Adipose tissue (tissue), 3 donors: ENCODE measurements around the gene PTPRD. TPM values are rescaled to one million over a fixed set of nuclear protein-coding genes. Genes with fewer than 3 reads are reported as not detected.

Source experiments
- H3K27ac ChIP-seq: one replicate; pipeline ENCODE4 v1.5.1; 2013; ENCODE audit warnings: low read depth, low read length
- WGBS, 3 donors: extraction: QIAGEN DNeasy Blood & Tissue Kit; methylation state at CpG; one replicate each; pipeline ENCODE4 v1.1.7; 2013; 5-methylcytosine and 5-hydroxymethylcytosine counted together
- polyA plus RNA-seq, 3 donors: library from polyadenylated mRNA; stranded (reverse); fragments of 200-250 nt; gene quantifications; one replicate each; pipeline ENCODE4 v1.2.3, GENCODE V29; 2013
- donor health status: healthy with polysubstance abuse.
- donor health status: Bipolar disorder and iron deficiency.
- donor health status: healthy.

PTPRD gene
- polyA plus RNA-seq, 3 donors, result 1.4 to 3.9 (median 2.1) TPM

DNA sequence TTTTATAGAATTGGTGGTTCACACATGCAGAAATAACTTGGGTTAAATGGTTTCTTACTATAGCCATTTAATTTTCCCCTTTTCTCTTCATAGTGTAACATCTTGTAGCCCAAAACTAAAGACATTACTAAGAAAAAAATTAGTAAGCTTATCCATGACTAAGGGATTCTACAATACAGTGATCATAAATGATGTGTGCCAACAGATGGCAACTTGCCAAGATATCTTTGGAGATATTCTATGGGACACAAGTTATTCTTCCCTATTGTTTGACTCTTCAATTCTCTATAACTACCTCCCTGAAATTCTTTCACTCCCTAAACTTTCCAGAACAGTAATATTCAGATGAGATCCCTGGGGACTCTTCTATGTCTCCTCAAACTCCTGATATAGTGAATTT, 580.6 kb downstream of the PTPRD start:
- H3K27ac ChIP-seq, result no peak overlapping the region

DNA sequence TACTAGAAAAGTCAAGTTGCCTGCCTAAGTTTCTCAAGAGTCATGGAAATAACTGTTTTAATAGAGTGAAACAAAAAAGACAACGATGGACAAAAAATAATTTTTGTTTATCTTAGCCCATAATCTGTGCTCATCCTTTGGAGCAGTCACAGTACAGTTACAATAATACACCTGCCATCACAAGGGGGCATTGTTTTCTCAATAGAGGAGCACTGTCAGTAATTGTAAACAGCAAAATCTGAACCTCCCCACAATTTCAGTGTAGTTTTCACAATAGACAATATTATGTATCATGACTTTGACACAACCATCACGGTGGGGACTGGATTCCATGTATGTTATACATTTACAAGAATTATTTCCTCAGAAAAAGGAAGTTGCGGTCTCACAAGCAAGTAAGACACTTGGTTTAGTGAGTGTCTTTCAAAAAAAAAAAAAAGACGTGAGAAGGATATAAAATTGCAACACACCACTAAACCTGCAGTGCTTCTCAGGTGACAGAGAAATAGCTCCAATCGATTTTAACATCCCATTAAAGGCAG, 586.3 kb downstream of the PTPRD start:
- 48 to 59% (median 49%) methylated on average over 5 of the region's 5 CpGs for WGBS, 3 donors
- no peak overlapping the region for H3K27ac ChIP-seq

DNA sequence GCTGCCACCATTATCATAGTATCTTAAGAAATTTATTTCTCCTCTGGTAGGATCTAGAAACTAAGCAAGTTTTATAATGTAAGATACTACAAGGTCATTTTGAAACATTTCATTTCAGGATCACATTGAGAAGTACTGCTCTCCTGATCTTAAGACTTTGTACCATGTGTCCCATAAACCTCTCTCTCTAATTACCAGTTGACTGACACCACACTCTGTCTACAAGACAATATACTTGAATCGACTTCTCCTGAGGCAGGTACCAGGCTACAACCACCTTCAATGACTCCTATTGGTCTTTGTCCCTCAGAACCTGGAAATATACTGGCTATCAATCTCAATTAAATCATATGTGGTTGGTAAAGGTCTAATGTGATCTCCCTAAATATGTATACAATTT, 597.0 kb downstream of the PTPRD start:
- WGBS, 3 donors, result 78 to 80% (median 79%) methylated on average over 1 of the region's 1 CpG
- no peak overlapping the region for H3K27ac ChIP-seq

DNA sequence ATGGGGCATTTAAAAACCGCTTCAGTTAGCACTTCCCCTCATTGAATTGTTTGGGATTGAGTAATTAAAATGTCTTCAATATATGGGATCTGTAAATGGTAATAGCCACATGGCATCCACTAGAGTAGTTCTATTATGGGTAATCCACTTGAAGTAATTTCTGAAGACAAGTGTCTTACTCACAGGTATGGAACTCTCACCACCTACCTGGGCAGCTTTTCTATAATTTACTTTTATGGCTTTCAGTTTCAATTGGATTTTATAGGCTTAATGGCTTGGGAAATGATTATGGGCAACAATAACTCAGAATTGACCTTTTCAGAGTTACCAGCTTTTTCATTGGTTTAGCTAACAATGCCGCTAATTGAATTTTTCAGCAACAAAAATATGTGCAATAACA, 597.9 kb downstream of the PTPRD start:
- no peak overlapping the region for H3K27ac ChIP-seq
- WGBS, 3 donors, result 77 to 84% (median 83%) methylated on average over 2 of the region's 2 CpGs

DNA sequence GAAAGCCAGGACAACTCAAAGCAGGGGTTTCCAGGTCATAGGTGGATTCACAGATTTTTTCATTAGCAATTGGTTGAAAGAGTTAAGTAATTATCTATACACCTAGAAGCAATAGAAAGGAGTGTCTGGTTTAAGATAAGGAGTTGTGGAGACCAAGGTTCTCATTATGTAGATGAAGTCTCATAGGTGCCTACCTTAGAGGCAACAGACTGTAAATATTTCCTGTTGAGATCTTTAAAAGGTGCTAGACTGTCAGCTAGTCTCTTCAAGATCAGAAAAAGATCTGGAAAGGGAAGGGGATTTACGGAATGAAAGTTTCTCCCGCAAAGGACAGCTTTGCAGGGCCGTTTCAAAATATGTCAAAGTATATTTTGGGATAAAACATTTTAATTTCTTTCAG, 603.4 kb downstream of the PTPRD start:
- WGBS, 3 donors, result 86 to 90% (median 89%) methylated on average over 3 of the region's 3 CpGs
- H3K27ac ChIP-seq, result no peak overlapping the region

DNA sequence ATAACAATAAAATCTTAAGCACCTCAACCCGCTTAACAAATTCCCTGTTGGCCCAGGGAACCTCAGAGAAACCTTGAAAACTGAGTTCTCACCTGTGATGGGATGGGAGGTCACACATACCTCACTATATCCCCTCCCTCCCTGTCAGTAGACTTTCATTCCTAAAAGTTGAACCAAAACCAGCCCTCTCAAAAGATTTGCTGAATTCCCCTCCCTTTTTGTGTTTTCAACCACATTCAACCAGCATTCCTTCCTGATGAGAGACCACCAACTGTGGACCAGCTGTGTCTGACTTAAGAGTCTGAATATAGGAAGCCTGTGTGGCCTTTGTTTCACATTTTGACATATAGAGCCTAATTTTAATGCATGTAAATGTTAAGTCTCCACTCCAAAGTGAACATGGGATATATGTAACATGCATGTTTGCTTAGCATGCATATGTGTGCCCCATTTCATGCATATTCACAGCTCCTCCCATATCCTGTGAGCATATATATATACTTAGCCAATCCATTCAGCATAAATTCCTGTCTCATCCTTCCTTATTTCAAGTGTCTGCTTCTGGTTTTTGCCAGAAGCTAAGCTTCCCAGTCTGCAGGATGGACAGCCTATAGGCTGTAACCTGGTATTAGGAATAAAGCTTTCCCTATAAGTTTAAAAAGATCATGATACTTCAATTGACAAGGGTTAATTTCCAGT, 604.6 kb downstream of the PTPRD start:
- WGBS, 3 donors, result 0 to 84% (median 44%) methylated on average over 1 of the region's 1 CpG
- no peak overlapping the region for H3K27ac ChIP-seq

DNA sequence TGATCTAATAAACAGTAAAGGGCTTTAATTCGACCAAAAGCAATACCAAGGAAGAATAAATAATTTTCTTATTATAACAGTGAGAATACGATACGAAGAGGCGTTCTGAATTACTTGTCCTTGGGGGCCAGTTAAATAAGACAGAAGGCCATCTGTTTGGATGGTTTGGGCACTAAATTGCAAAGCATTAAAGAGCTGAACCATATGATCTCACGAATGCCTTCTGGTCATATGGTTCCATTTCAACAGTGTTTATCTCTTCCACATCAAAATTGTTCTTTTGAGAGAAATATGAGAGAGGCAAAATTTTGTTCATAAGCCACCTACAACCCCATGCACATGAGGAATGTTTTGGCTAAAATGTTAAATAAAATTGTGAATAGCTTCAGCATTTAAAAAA, 605.4 kb downstream of the PTPRD start:
- H3K27ac ChIP-seq, result no peak overlapping the region
- WGBS, 3 donors, result 85 to 87% (median 86%) methylated on average over 5 of the region's 5 CpGs

DNA sequence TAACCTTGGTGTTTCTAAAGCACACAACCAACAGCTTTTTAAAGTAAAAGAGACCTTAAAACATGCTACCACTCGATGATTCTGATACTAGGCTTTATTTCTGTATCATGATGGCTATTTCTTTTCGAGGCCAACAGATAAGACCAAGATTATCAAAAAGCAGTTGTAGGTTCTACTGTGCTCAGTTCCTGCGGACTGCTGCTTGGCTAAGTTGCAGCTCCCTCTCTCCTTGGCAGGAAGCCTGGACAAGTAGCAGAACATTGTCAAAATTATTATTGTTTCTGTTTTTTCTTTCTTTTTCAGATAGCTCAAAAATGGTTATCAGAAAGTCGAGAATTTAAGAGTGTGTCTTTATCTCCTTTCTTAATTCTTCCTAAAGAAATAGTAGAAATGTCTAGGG, 607.6 kb downstream of the PTPRD start:
- WGBS, 3 donors, result 10 to 11% (median 10%) methylated on average over 4 of the region's 4 CpGs

DNA sequence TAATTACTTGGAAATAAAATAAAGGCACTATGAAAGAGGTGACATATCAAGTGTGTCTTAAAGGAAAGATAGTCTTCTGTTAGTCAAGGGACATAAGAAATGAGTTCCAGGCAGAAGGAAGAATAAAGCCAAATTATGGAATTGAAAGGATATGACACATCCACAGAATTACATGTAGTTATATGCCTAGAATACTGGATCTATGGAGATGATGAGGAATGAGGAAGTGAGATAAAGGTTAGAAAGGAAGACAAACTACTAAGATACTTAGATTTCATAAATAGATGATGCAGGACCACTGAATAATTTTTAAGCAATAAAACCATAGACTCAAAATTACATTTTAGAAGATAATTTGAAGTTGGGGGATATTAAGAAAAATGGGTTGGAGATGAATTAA, 609.8 kb downstream of the PTPRD start:
- no peak overlapping the region for H3K27ac ChIP-seq

More for the DNA sequence above, 607.6 kb downstream of the PTPRD start:
- H3K27ac ChIP-seq, result no peak overlapping the region

DNA sequence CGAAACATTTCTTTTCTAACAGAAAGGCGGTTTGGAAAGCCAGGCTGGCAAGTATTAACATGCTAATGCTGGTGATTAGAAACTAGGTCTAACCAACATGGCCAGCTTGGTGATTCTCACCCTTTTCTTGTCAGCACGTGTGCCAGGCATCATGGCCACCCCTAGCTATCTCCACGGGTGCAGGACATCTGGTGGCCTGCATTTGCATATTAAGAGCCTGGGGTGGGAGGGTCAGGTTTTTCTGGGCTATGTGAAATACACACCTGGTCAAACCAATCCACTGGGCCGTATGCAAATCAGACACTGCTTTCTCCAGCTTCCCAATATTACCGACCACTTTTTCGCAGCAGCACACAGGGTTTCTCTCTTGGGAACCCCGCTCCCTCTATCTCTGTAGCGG, 612.1 kb downstream of the PTPRD start:
- WGBS, 3 donors, result 71 to 91% (median 86%) methylated on average over 9 of the region's 9 CpGs
- no peak overlapping the region for H3K27ac ChIP-seq

DNA sequence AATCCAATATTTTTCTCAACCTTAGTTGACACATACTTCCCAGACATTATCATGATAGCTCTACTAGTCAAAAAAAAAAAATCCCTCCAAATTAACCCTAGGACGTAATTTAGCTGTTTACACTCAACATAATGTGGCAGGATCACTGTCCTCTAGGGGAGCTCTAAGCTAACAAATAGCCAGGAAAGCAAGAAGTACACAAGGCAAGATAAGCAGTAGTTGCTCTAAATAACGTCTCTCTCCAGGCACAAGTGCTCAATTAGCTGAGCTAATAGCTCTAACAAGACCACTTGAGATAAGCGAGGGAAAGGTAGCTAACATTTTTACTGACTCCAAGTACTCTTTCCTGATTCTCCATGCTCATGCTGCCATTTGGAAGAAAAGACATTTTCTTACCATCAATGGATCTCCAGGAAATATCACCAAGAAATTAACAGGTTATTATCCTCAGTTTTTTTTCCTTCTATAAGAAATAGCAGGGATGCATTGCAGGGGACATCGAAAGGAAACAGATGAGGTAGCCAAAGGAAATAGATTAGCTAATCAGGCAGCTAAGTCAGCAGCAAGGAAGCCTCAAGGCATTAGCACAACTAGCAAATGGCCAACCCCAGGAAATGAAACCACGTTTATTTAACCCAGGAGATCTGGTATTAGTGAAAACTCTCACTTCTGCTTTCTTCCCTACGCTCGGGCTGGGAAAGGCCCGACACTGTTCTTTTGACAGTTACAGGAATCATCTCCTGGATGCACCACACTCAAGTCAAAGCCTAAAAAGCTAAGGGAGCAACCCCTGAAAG, 614.1 kb downstream of the PTPRD start:
- 32 to 68% (median 32%) methylated on average over 8 of the region's 8 CpGs for WGBS, 3 donors
- no peak overlapping the region for H3K27ac ChIP-seq

DNA sequence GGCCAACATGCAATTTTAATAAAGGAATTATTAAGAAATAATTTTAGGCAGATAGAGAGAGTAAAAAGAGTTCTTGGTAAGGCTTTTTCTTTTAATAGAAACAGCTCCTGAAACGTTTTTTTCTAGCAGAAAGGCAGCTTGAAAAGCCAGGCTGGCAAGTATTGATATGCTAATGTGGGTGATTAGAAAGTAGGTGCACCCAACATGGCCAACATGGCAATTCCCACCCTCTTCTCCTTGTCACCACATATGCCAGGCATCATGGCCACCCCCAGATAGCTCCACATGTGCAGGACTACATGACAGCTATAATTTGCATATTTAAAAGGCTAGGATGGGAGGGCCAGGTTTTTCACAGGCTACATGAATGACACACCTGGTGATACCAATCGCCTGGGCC, 615.2 kb downstream of the PTPRD start:
- WGBS, 3 donors, result 53 to 55% (median 53%) methylated on average over 2 of the region's 2 CpGs
- H3K27ac ChIP-seq, result no peak overlapping the region

DNA sequence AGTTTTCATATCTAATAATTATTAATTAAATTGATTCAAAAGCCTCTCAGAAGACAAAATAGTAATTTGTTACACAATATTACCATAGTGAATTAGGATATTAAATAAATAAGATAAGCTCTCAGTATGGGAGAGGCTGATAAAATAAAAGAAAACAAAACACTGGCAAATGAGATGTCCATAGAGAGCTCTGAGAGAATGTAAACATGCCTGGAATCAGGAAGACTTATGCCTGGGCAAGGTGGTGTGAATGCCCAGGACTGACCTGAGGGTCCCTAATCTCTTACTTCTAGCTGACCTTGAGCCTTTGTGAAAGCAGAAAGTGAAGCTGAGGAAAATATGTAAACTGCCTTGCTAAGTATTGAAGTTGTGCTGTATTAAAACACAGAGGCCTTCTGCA, 616.5 kb downstream of the PTPRD start:
- no peak overlapping the region for H3K27ac ChIP-seq

DNA sequence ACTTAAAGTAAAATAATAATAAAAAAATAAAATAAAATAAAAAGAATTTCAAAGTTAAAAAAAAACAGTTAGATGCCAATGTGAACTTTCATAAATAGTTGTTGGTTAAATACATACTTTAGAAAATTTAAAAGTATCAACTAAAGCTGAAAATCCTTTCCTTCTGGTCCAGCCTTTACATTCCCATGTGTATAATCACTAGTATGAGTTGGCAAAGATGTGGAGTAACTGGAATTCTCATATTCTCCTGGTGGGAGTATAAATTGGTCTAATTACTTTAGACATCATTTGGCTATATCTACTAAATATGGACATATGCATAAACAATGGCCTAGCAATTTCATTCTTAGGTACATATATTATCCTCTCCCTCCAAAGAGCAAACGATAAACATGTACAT, 619.9 kb downstream of the PTPRD start:
- 74 to 92% (median 81%) methylated on average over 1 of the region's 1 CpG for WGBS, 3 donors
- no peak overlapping the region for H3K27ac ChIP-seq

DNA sequence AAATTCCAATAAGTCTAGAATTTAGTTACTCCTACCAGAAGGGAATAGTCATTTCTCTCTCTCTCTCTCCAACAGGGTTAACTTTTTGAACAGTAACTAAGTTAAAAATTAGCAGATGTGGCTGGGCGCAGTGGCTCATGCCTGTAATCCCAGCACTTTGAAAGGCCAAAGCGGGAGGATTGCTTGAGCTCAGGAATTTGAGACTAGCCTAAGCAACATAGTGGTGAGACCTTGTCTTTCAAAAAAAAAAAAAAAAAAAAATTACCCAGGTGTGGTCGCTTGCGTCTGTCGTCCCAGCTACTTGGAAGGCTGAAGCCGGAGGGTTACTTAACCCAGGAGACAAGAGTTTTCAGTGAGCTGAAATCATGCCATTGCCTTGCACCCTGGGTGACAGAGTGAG, 639.7 kb downstream of the PTPRD start:
- 47 to 93% (median 87%) methylated on average over 6 of the region's 6 CpGs for WGBS, 3 donors
- no peak overlapping the region for H3K27ac ChIP-seq

DNA sequence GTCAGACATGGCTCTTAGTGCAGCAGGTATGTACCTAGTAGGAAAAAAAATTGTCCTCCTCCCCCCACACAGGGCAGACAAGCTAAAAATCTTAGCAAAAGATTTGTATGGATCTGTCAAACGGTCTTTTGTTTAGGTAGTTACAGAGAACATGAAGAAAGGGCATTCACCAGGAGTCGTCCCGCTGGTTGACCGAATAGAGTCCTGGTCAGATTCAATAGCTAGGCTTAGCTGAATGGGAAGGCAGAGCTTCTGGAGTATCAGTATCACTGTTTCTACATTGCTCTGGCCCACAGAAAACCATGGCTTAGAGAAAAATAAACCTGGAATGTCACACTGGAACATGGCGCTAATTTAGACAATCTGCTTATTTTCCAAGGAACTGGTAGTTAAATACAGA, 642.3 kb downstream of the PTPRD start:
- WGBS, 3 donors, result 87 to 90% (median 89%) methylated on average over 5 of the region's 5 CpGs

DNA sequence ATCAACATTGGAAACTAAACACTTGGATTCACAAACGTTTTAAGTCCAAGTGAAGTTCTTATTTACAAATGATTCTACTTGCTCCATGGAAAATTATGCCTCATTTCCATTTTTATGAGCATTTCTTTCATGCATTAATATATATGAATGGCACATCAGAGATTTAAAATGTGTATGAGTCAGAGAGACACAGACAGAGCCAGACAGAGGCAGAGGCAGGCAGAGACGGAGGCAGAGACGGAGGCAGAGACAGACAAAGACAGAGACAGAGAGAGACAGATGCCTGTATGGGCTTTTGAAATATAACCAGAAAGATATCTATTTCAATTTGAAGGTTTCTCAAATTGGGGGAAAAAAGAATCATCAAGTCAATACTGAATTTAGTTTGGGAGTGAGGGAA, 649.0 kb downstream of the PTPRD start:
- 65 to 69% (median 66%) methylated on average over 3 of the region's 3 CpGs for WGBS, 3 donors
- H3K27ac ChIP-seq, result no peak overlapping the region

More for the DNA sequence above, 642.3 kb downstream of the PTPRD start:
- no peak overlapping the region for H3K27ac ChIP-seq

DNA sequence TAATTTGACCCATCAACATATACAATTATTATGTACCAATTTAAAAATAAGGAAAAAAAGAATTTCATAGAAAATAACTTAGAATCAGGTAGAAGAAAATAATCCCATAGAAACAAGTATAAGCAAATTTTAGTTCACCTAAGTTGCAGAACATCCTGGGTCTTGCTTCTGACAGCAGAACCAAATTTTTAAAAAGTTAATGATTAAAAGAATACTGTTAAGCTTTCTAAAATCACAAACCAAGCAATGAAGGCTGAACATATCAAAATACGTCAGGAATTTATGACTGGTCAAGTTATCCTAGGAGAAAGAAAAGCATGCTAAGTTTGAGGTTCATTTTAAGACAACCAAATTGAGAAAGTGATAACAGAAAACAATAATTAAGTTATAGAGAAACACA, 650.9 kb downstream of the PTPRD start:
- no peak overlapping the region for H3K27ac ChIP-seq
- WGBS, 3 donors, result 19 to 87% (median 86%) methylated on average over 1 of the region's 1 CpG

DNA sequence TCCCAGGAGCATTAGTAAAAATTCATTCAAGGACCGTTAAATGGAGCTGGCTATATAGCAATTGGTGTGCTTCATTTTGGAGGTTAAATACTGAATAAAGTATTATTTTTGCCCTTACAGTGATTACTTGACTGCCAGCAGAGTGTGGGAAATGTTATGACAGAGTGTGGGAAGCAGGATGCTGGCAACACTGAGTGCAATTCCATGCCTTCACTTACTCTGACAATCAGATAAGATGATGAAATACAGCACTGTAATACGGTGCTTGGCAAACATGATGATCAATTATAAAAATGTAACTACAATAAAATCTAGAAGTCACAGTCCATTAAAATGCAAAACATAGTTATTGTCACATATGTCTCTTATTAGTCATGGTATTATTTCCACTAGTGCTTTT, 651.3 kb downstream of the PTPRD start:
- no peak overlapping the region for H3K27ac ChIP-seq
- WGBS, 3 donors, result 9 to 30% (median 25%) methylated on average over 2 of the region's 2 CpGs
